Measurements from ENCODE around the gene PTTG2. TPM values are rescaled to one million over a fixed set of nuclear protein-coding genes. Genes with fewer than 3 reads are reported as not detected.
A peak's percentile ranks its signal among the peaks of the same experiment; 100 is the strongest.
"Not testable (repeated sequence)": the region's sequence is repeated elsewhere in the genome, so short reads cannot be mapped to it uniquely, and the experiment has no call there.

Gene PTTG2
- polyA plus RNA-seq, 1 experiment, result not detected

GRCh38 chr4:37968747-37969146, 8.5 kb downstream of the PTTG2 start:
- TF ChIP-seq CTCF (IDR thresholded peaks at IDR 0.05; ENCODE audit: insufficient read depth, low read depth, low read length), result no peak
- ChIA-PET POLR2A (no interaction called here), CTCF (no interaction called here)
- no peak overlapping the region for H3K4me3 ChIP-seq (ENCODE audit: low read depth, low read length)
- no peaks in the 10 kb centered on the region for H3K36me3 ChIP-seq (ENCODE audit: control insufficient read depth, insufficient read depth, low read length)
- H3K27me3 ChIP-seq (ENCODE audit: control insufficient read depth, insufficient read depth, low read length), result no peaks in the 10 kb centered on the region
- no peak for DNase-seq (ENCODE audit: low read depth)

- Histone ChIP-seq H3K36me3 (ENCODE audit: control insufficient read depth, insufficient read depth, low read length) (no peaks in the 10 kb centered on the region), H3K27me3 (ENCODE audit: control insufficient read depth, insufficient read depth, low read length) (no peaks in the 10 kb centered on the region), H3K4me3 (ENCODE audit: low read depth, low read length) (no peak overlapping the region)
- CTCF ChIA-PET, result interaction anchor here (0.8 to 1.1 kb wide), 2 partner anchors 64 to 83 kb away, joined by 3 to 4 read pairs; no protein-coding TSS in a partner anchor
- peak; percentile 57 for TF ChIP-seq CTCF (IDR thresholded peaks at IDR 0.05; ENCODE audit: insufficient read depth, low read depth, low read length)
- POLR2A ChIA-PET, result no interaction called here
- DNase-seq (ENCODE audit: low read depth), result no peak
These were observed 10.5 kb downstream of the PTTG2 start for GRCh38 chr4:37970702-37971101.

- Histone ChIP-seq H3K4me3 (ENCODE audit: low read depth, low read length) (no peak overlapping the region), H3K27me3 (ENCODE audit: control insufficient read depth, insufficient read depth, low read length) (no peaks in the 10 kb centered on the region), H3K36me3 (ENCODE audit: control insufficient read depth, insufficient read depth, low read length) (no peaks in the 10 kb centered on the region)
- POLR2A ChIA-PET, result no interaction called here
- no peak for TF ChIP-seq CTCF (IDR thresholded peaks at IDR 0.05; ENCODE audit: insufficient read depth, low read depth, low read length)
- CTCF ChIA-PET, result no interaction called here
- DNase-seq (ENCODE audit: low read depth), result no peak
These were observed 11.0 kb downstream of the PTTG2 start for GRCh38 chr4:37971202-37971601.

GRCh38 chr4:37973441-37973840, 13.2 kb downstream of the PTTG2 start:
- no peak overlapping the region for H3K4me3 ChIP-seq (ENCODE audit: low read depth, low read length)
- POLR2A ChIA-PET, result no interaction called here
- H3K27me3 ChIP-seq (ENCODE audit: control insufficient read depth, insufficient read depth, low read length), result no peaks in the 10 kb centered on the region
- CTCF ChIA-PET, result no interaction called here
- no peak for DNase-seq (ENCODE audit: low read depth)
- no peak for TF ChIP-seq CTCF (IDR thresholded peaks at IDR 0.05; ENCODE audit: insufficient read depth, low read depth, low read length)
- H3K36me3 ChIP-seq (ENCODE audit: control insufficient read depth, insufficient read depth, low read length), result no peaks in the 10 kb centered on the region

- POLR2A ChIA-PET; H3K27me3 ChIP-seq (ENCODE audit: control insufficient read depth, insufficient read depth, low read length); DNase-seq (ENCODE audit: low read depth); H3K36me3 ChIP-seq (ENCODE audit: control insufficient read depth, insufficient read depth, low read length); H3K4me3 ChIP-seq (ENCODE audit: low read depth, low read length): not testable (repeated sequence)
- CTCF ChIA-PET, result interaction anchor here (1.4 kb wide), 1 partner anchor 60 kb away, joined by 4 read pairs; no protein-coding TSS in a partner anchor
These were observed 15.2 kb downstream of the PTTG2 start for GRCh38 chr4:37975321-37975822.

- Histone ChIP-seq H3K4me3 (ENCODE audit: low read depth, low read length) (peak overlapping the region; percentile 67), H3K36me3 (ENCODE audit: control insufficient read depth, insufficient read depth, low read length) (no peaks in the 10 kb centered on the region), H3K27me3 (ENCODE audit: control insufficient read depth, insufficient read depth, low read length) (no peaks in the 10 kb centered on the region)
- no peak for DNase-seq (ENCODE audit: low read depth)
- CTCF ChIA-PET, result interaction anchor here (0.7 to 1.4 kb wide), 6 partner anchors 9 to 374 kb away, joined by 3 to 6 read pairs (median 4); no protein-coding TSS in a partner anchor
- POLR2A ChIA-PET, result no interaction called here
- TF ChIP-seq CTCF (IDR thresholded peaks at IDR 0.05; ENCODE audit: insufficient read depth, low read depth, low read length), result no peak
These were observed 16.3 kb downstream of the PTTG2 start for GRCh38 chr4:37976507-37976906.
